ENCODE measurements around the gene CCL7. TPM values are rescaled to one million over a fixed set of nuclear protein-coding genes. Genes with fewer than 3 reads are reported as not detected.

The CCL7 gene
- total RNA-seq, 1 experiment from 2014 or later = 0.31 TPM

- no TSS peak for BruUV-seq (replicated peaks)
- no peak for ATAC-seq
- in situ Hi-C loops (cut with HindIII; ENCODE audit: low pct_unique_long_range_greater_than_20kb, low sequenced_read_pairs) (no loop called here), intact Hi-C loops (cut with micrococcal nuclease; ENCODE audit: unreplicated experiment) (no loop called here)
- Histone ChIP-seq H3K4me3 (ENCODE audit: low read depth in 2 of 2, low read length in 2 of 2) (no peak overlapping the region), H3K27me3 (ENCODE audit: control insufficient read depth, insufficient read depth, low read length) (no peaks in the 10 kb centered on the region), H3K36me3 (ENCODE audit: control insufficient read depth, insufficient read depth, low read length) (no peaks in the 10 kb centered on the region), H3K4me1 (ENCODE audit: control insufficient read depth, insufficient read depth, low read length) (no peaks in the 10 kb centered on the region), H3K27ac (ENCODE audit: low read length) (no peak overlapping the region), H3K9me3 (ENCODE audit: control insufficient read depth, insufficient read depth, low read depth, low read length) (no peaks in the 10 kb centered on the region)
- no peak for DNase-seq (ENCODE audit: low read depth, low spot score)
- TF ChIP-seq REST (IDR thresholded peaks at IDR 0.05; ENCODE audit: insufficient read depth in 1 of 2, low read depth in 2 of 2, low read length in 1 of 2) = no peak
- ChIA-PET POLR2A (no interaction called here), CTCF (no interaction called here)
These were observed 43.1 kb downstream of the CCL7 start for GRCh38 chr17:34313164-34313563.

- H3K27me3 ChIP-seq (ENCODE audit: control insufficient read depth, insufficient read depth, low read length) = no peaks in the 10 kb centered on the region
- ATAC-seq (no peak; the same call in 1 of the 2 replicates), DNase-seq (ENCODE audit: low read depth, low spot score) (no peak)
- H3K27ac ChIP-seq (ENCODE audit: low read length) = no peak overlapping the region
- H3K9me3 ChIP-seq (ENCODE audit: control insufficient read depth, insufficient read depth, low read depth, low read length) = no peaks in the 10 kb centered on the region
- CTCF ChIA-PET = no interaction called here
- TF ChIP-seq POLR2AphosphoS5 (IDR thresholded peaks at IDR 0.05; ENCODE audit: low read depth, low read length) = no peak
- TF ChIP-seq SIN3A (IDR thresholded peaks at IDR 0.05; ENCODE audit: borderline replicate concordance, insufficient read depth, low read depth, low read length) = no peak
- no peak for TF ChIP-seq CTCF (IDR thresholded peaks at IDR 0.05)
- TF ChIP-seq REST (IDR thresholded peaks at IDR 0.05; ENCODE audit: insufficient read depth in 1 of 2, low read depth in 2 of 2, low read length in 1 of 2) = no peak
- no peak for TF ChIP-seq TCF7L2 (IDR thresholded peaks at IDR 0.05; ENCODE audit: low read depth, low read length)
- H3K4me1 ChIP-seq (ENCODE audit: control insufficient read depth, insufficient read depth, low read length) = no peaks in the 10 kb centered on the region
- in situ Hi-C loops (cut with HindIII; ENCODE audit: low pct_unique_long_range_greater_than_20kb, low sequenced_read_pairs) = no loop called here
- intact Hi-C loops (cut with micrococcal nuclease; ENCODE audit: unreplicated experiment) = no loop called here
- no peaks in the 10 kb centered on the region for H3K36me3 ChIP-seq (ENCODE audit: control insufficient read depth, insufficient read depth, low read length)
- H3K4me3 ChIP-seq (ENCODE audit: low read depth in 2 of 2, low read length in 2 of 2) = no peak overlapping the region
- BruUV-seq (replicated peaks) = no TSS peak
- POLR2A ChIA-PET = no interaction called here
These were observed 44.3 kb downstream of the CCL7 start for GRCh38 chr17:34314279-34314678.
